Measurements from ENCODE around the gene PGP.
"Not testable (repeated sequence)": the region's sequence is repeated elsewhere in the genome, so short reads cannot be mapped to it uniquely, and the experiment has no call there.

The PGP gene

DNA sequence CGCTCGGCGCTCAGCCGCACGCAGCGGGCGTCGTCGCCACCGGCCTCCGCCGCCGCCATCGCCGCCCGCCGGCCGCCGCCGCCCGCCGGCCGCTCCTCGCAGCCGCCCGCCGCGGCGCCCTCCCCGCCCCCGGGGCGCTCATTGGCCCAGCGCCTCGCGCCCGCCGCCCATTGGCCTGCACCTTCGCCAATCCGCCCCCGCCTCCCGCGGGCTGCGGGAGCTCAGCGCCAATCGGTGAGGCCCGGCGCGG is at the start of gene PGP:
Gene PGP, minus strand, starts transcription at position 122 of the 250 bp plus-strand sequence. Its CDS starts 63 bp downstream, at position 59.
- no peak for TF ChIP-seq CTCF (IDR thresholded peaks at IDR 0.05; ENCODE audit: borderline replicate concordance, insufficient read depth, low read depth, low read length)
- H3K4me3 ChIP-seq (ENCODE audit: low read depth, low read length) = peak within 1 kb of the TSS; percentile 90

- not testable (repeated sequence) for H3K4me3 ChIP-seq (ENCODE audit: low read depth, low read length)
Observed at GRCh38 chr16:2263026-2263425, 48.4 kb upstream of the PGP start.

GRCh38 chr16:2260250-2260649 is 45.6 kb upstream of the PGP start:
- no peak overlapping the region for H3K4me3 ChIP-seq (ENCODE audit: low read depth, low read length)
- TF ChIP-seq CTCF (IDR thresholded peaks at IDR 0.05; ENCODE audit: borderline replicate concordance, insufficient read depth, low read depth, low read length) = no peak

- H3K4me3 ChIP-seq (ENCODE audit: low read depth, low read length) = not testable (repeated sequence)
Observed at GRCh38 chr16:2258530-2258929, 43.9 kb upstream of the PGP start.

DNA sequence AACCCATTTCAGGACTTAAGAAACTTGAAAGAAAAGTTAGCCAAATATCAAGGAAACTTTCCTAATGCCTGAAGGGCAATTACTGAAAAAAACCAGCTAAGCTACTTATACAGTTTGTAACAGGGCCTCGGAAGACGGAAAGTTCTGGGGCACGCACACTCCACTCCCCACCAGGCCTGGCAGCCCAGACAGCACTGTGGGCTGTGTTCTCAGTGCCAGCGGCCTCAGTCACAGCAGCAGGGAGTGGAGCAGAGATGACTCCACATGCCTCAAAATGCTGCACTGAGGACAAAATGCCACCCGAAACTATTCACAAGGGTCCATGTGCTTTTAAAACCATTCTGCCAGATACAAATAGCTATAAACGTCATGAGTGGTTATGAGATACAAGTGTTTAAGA is 43.1 kb upstream of the PGP start:
- TF ChIP-seq CTCF (IDR thresholded peaks at IDR 0.05; ENCODE audit: borderline replicate concordance, insufficient read depth, low read depth, low read length) = no peak

GRCh38 chr16:2256531-2257140 is 42.0 kb upstream of the PGP start:
- H3K4me3 ChIP-seq (ENCODE audit: low read depth, low read length) = no peak overlapping the region
- no peak for TF ChIP-seq CTCF (IDR thresholded peaks at IDR 0.05; ENCODE audit: borderline replicate concordance, insufficient read depth, low read depth, low read length)

More for the DNA sequence above, 43.1 kb upstream of the PGP start:
- H3K4me3 ChIP-seq (ENCODE audit: low read depth, low read length) = no peak overlapping the region

GRCh38 chr16:2253293-2253692 is 38.7 kb upstream of the PGP start:
- TF ChIP-seq CTCF (IDR thresholded peaks at IDR 0.05; ENCODE audit: borderline replicate concordance, insufficient read depth, low read depth, low read length) = no peak
- no peak overlapping the region for H3K4me3 ChIP-seq (ENCODE audit: low read depth, low read length)

- TF ChIP-seq CTCF (IDR thresholded peaks at IDR 0.05; ENCODE audit: borderline replicate concordance, insufficient read depth, low read depth, low read length) = no peak
- no peak overlapping the region for H3K4me3 ChIP-seq (ENCODE audit: low read depth, low read length)
Observed at GRCh38 chr16:2252806-2253148, 38.1 kb upstream of the PGP start.

All from GM12875 (cell line).